Gastrocnemius medialis (tissue), 4 donors: ENCODE results near the gene GPBAR1.
A peak's percentile ranks its signal among the peaks of the same experiment; 100 is the strongest.

ENCODE experiments used
- CTCF ChIP-seq, 5 experiments: fragments of 450-650 bp in 3 of 5; fragments of 200-600 bp in 2 of 5; sonication (generic) in 2 of 5; IDR thresholded peaks in 4 of 5; conservative IDR thresholded peaks in 1 of 5; 1 replicate in 4 of 5; 2 replicates in 1 of 5; pipeline ENCODE4 v1.5.1; 2016 to 2019; ENCODE audit warnings: antibody characterized with exemption in 5 of 5, mild to moderate bottlenecking in 3 of 5, moderate library complexity in 3 of 5
- POLR2A ChIP-seq, 2 donors: fragments of 450-650 bp; IDR thresholded peaks; one replicate each; pipeline ENCODE4 v1.6.1; 2017; ENCODE audit warnings: antibody characterized with exemption in 2 of 2, mild to moderate bottlenecking in 2 of 2, moderate library complexity in 2 of 2

GRCh38 chr2:218284106-218284811 is 23.4 kb downstream of the GPBAR1 start:
- TF ChIP-seq CTCF (IDR thresholded peaks at IDR 0.05 in 4 of 5, conservative IDR thresholded peaks at IDR 0.05 in 1 of 5) (no peak), POLR2A (IDR thresholded peaks at IDR 0.05) (peak in 1 of 2 donors; percentile 60)
